GM18508 (cell line): Measurements from ENCODE around the gene FAM120A.

ENCODE experiments used
- ATAC-seq: cut with Tn5 transposase; IDR thresholded peaks from one replicate; pipeline ENCODE4 v1.9.1; 2021; ENCODE audit warnings: moderate number of reproducible peaks; ENCODE audit not compliant: insufficient read depth, unreplicated experiment

Gene FAM120A

DNA sequence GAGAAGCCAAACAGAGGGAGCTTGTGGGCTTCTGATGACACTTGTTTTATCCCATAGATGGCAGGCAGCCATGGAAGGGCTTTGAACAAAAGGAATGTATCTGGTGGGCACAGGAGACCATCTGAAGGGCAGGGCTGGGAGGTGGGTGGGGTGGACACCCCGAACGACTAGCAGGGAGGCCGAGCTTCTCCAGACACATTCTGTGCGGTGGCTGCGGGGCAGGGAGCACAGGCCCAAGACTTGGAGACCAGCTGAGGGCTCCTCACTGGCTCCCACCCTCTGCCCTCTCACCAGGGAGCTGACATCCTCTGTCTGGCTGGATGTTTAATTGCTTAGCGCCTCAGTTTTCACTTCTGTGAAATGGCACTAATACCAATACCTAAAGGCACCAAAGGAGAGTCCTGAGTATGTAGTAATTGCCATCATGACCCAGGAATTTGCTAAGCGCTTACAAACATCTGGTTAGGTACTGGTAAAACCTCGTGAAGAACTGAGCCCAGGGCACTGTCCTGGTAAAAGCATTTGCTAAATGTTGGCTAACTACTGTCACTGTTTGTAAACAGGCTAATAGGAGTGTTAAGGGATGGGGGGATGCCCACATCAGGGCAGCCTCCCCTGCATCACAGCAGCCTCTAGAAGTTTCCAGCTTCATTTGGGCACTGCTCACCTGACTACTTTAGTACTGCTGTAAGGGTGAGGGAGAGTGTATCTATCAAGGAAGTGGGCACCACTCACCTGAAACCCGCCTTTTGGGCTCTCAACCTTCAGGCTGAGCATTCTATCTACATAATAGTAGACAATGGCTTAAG is 122.8 kb downstream of the FAM120A start:
- ATAC-seq: no peak

DNA sequence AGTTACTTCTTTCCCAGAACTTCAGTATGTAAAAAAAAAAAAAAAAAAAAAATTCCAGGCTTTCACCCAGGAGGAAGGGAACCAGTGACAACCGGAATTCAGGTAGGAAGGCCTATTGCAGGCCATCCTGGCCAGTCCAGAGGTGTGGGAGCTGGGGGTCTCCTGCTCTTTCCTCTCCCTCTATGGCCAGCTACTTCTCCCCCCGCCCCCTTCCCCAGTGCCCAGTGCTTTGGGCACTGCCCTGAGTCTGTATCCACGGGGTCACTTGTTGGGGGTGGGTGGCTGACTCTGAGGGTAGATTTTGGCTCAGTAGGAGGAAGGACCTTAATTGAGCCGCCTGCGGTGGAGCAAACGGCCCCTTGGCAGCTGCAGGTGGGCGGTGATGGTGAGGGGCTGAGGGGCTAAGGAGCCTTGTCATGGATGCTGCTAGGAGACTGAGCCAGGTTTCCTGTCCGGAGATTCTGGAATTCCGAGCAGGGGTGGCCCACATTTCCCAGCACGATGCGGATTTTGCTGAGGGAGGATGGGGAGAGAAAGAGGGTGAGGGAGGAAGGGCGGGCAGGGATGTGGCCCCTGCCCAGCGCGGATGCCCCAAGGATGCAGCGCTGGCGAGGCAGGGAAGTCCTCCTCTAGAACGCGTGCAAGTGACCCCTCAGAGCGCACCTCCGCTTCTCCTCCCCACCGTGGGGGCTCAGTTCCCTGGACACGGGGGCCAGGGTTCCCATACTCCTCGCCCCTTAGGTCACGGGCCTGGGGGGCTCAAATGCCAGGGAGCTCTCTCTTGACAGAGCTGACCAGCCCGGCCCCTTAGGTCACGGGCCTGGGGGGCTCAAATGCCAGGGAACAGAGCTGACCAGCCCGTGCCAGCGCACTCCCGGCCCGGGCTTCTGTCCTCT is 123.7 kb downstream of the FAM120A start:
- no peak for ATAC-seq

DNA sequence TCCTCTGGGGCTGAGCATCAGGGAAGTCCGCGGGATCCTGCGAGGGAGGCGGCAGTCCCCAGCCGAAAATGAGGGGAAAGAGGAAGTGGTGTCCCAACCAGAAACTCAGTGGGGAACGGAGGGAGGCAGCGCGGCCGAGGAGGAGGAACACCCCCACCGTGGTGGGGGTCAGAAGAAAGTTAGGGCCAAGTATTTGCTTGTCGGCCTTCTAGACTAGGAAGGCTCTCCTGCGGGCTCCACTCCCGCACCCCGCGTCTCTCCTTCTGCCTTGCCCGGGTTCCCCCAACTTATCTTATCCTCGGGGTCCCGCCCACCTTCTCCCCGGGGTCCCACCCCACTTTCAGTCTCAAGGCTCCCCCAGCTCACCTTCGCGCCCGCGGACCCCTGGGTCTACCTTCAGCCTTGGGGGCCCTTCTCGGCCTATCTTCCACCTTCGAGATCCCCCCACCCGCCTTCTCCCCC is 124.3 kb downstream of the FAM120A start:
- no peak for ATAC-seq

DNA sequence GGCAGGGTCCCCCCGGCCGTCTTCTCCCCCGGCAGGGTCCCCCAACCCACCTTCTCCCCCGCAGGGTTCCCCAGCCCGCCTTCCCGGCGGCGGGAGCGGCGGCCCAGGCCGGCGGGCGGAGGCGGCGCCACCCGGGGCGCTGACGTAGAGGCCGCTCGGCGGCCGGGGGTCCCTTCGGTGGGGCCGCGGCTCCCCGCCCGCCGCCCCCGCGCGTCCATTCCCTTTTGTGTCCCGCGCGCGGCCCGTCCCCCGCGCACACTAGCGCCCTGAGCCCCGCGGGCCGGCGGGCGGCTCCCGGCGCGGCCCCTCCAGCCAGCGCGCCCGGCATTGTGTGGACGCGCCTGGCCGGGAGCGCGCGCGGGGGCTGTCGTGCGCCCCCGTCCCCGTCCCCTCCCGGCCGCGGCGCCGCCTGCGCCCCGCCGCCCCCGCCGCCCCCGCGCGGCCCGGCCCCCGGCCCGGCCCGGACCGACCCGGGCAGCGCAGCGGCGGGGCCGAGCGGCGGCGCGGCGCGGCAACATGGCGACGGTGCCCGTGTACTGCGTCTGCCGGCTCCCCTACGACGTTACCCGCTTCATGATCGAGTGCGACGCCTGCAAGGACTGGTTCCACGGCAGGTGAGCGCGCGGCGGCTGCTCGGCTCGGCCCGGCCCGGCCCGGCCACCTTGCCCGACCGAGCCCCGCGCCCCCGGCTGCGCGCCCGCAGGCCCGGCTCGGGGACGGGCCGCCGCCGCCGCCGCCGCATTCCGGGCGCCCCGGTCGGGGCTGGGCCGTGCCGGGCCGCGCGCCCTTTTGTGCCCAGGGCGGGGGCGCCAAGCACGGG is 125.0 kb downstream of the FAM120A start, which contains the start of gene PHF2:
TSS of gene PHF2 (plus strand) at position 327 of the 820 bp plus-strand sequence. CDS start at position 517, 190 bp downstream.
- ATAC-seq: no peak

DNA sequence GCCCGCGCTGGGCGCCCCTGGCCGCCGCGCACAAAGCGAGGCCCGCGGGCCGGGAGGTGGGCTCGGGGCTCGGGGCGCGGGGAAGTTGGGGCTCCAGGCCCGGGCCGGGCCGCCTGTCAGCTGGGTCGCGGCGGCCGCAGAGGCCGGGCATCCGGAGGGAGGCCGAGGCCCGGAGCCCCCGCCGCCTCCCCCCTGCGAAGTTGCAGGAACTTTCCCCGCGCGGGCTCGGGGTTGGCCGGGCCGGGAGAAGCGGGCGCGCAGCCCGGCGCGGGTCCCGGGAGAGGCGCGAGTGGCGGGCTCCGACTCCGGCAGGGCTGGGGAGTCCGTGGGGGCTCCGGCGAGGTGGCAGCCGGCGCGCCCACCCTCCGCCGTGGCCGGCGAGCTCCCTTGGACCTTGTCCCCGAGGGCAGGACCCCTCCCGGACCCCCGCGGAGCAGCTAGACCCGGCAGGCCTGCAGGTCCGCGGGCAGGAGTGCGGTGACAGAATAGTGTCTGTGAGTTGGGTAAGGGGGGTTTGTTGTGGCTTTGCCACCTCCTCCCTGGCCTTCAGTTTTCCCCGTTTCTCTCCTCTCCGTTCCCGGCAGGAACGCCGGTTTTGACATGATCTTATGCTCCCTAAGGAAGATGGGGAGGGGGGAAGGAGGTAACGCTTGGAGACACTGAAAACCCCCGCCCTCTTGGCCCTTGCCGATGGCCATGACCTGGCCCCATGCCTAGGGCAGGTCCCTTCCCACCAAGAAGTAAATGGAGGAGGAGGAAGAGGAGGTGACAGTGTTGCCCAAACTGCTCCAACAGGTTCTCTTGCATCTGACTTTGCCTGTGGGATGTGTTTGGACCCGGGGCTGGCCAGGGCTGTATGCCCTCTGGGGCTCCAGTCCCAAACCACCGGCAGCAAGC is 125.8 kb downstream of the FAM120A start:
- no peak for ATAC-seq

DNA sequence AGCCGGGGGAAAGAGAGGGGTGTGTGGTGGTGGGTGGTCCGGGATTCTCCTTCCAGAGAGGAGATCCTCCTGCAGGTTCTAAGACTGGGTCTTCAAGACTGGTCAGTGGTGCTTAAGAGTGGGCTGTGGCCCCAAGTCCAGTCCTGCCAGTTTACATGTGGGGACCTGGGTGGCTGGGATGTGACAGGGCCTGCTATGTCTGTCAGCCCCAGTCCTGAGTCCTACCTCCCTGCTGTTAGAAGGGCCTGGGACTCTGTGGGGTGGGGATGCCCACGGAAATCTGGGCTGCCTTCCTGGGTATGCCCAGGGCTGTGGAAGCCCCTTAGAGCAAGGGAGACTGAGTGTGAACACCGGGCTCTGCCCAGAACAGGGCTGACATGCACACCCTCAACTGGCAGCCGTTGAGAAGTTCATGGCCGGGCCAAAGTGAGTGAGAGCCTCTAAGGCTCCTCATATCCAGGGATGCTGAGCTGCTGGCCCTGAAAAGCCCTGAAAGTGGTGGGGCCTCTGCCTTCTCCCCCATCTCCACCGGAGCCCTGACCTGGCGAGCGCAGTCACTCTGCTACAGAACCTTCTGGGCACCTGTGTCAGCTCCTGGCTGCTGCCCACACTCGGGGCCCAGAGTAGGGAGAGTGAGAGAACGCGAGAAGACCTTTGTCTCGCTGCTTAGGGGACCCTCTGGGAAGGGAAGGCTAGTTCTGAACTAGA is 126.6 kb downstream of the FAM120A start:
- ATAC-seq: no peak

DNA sequence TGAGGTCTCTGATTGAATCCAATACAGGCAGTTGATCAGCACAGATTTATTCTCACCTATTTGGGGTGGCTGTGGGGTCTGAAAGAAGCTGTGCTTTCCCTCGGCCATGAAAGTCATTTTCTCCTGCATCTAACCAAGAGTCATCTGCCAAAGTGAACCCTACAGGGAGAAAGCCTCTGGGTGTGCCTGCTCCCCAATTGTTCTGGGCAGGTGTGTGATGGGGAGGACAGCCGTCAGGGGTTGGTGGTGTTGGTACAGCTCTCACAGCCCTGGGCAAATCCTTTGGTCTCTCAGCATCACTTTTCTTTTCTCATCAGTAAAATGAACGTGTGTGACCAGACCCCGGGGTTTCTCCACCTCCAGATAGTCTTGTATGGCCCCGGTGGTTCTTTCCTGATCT is 127.4 kb downstream of the FAM120A start:
- no peak for ATAC-seq

DNA sequence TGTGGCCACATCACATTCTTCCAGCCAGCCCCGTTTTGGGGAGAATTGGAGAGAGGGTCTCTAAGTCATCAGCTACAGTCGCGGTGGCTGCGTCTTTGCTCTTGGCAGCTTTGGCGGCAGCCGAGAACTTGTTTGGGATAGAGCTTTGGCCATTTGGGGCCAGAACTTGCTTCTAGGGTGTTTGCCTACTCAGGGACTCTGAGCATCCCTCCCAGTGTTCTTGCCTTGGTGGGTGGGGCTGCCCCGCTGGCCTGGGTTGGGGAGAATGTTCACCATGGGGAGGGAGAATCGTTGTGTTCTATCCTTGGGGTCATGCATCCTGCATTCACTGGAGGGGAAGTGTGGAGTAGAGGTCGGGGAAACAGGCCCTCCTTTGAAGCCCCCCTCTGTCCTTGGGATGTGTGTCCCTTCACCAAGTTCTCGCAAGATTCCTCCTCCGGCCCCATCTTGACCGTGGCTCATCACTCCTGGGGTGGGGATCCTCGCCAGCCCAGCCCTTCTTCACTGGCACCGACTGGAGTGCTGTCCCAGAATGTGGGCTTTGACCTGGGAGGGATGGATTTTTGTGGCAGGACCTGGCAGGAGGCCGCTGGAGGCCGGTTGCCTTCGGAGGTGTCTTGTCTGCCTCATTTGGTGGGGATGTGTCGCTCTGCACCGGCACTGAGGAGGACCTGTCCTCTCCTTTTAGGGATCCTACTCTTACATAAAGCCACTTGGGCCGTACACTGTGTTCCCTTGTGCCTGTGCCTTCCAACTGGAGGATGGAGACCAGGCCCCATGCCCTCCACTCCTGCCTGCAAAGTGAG is 128.4 kb downstream of the FAM120A start:
- ATAC-seq: no peak

DNA sequence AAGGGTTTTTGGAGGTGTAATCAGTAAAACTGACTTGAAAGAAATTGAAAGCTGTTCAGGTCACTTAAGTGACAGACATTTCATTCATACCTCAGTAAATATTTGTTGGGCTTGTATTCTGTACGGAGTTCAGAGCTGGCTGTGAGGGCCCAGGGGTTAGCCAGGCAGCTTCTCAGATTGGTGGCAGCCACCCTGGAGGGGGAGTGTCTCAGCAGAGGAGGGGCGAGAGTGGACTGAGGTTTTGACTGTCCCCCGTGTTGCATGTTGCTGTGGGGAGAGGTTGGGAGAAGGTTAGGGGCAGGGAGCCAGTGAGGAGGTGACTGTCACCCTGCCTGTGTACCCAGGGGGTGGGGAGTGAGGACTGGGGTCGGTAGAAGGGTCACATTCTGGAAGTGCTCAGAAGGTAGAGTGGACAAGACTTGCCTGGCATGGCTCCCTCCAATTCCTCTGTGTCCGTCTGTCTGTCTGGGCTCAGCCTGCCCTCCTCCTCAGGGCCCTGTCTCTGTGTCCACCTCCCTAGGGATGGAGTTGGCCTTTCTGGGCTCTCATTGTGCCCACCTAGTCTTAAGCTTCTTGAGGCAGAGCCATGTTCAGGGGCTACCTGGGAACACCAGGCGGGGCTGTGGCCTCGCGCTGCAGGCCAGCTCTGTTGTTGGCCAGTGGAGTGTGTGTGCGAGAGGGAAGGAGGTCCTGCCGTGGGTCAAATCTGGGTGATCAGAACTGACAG is 129.3 kb downstream of the FAM120A start:
- no peak for ATAC-seq

DNA sequence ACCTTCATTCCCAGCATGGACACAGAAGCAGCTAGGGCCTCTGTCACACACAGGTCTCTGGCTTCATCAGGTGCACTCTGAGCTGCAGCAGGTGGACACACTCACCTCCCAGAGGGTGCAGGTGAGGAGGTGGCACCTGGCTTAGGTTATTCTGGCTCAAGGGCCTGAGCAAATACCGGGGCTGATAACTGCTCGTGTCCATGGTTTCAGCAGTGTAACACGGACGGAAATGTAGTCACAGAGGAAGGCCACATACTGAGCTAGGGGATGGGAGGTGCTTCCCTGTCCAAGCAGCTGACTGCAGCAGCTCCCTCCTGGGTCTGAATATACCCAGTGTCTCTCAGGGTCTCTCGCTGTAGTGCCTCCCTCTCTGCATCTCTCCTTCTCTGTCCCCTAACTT is 130.6 kb downstream of the FAM120A start:
- no peak for ATAC-seq

DNA sequence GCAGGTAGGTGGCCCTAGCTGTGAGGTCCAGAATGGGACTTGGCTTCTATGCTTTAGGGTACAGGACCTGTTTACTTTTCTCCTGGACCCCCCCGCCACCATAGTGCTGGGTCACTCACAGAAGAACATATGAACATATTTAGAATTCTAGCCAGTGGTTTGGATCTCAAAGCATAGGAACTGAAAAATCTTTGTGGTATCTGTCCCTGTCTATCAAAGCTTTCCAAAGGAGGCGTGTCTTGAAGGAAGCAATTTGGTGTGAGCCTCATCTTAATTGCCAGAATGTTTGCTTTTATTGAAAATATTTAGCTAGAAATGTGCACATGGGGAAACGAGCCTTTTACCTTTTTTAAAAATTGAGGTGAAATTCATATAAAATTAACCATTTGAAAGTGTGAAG is 131.1 kb downstream of the FAM120A start:
- ATAC-seq: no peak

DNA sequence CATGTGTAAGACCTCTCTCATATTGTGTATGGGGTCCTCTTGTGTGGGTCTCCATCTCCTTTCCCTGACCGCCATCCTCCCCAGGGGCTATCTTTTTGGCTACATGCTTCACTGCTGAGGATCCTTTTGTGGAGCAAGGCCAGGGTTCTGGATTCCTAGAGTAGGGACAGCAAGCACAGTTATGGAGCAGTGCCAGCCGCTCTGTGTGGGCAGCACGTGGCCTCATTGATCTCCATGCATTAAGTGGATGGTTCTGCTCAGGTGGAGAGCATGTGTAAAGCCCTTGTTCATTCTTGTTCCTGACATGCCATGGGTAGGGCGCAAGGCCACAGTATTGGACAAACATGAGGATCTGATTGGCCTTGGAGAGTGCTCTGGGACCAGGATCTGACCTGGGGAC is 133.8 kb downstream of the FAM120A start:
- no peak for ATAC-seq

DNA sequence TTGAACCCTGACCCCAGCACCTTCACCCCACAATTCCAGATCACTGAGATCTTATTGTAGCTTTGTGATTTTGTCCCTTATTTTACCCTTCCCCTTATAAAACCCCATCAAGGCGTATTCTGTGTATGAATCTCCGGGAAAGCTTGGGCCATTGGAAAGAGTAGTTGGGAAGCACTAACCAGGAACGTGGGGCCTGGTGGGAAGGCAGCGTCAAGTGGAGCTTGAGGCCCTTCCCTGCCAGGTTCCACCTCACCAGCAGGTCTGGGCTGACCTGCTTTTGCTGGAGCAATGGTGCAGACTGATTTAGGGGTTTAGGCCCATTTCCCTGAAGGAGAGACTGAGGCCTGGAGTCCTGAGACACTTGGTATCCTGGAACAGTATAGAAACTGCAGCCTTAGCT is 134.2 kb downstream of the FAM120A start:
- no peak for ATAC-seq

DNA sequence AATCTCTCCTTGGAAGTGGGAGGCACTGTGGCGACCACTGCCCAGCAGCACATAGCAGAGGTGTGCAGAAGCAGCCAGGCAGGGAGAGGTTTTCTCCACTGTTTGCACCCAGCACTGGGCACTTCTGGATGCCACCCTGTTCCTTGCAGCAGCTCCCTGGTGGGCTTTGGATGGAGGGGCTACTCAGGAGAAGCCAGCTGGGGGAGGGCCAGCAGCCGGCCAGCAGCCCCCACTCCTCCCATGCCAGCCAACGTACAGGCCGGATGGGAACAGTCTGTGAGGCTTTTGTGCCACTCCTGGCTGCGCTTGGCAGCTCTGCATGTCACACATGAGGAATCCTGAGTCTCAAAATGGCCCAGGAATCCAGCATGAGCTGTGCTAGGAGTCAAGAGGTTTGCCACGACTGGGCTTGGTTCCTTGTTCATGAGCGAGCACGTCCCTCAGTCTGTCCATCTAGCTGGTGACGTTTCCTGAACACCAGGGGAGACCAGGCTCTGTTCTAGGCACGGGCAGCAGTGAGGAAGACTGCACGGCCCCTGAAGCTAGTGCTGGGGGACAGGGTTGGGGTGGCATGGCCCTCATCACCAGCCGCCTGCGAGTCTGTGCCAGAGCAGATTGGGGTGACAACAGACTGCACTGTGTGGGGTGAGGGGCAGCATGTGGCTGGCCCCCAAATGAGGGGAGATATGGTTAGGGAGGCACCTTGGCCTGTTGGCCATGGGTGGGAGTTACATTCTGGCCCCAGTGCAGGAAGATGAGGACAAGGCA is 135.0 kb downstream of the FAM120A start:
- ATAC-seq: no peak

DNA sequence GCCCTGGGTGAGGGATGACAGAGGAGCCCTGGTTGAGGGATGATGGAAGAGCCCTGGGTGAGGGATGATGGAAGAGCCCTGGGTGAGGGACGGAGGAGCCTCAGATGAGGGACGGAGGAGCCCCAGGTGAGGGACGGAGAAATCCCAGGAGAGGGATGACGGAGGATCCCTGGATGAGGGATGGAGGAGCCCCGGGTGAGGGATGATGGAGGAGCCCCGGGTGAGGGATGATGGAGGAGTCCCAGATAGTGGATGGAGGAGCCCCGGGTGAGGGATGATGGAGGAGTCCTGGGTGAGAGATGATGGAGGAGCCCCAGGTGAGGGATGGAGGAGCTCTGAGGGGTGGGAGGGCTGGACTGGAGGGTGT is 135.8 kb downstream of the FAM120A start:
- no peak for ATAC-seq

DNA sequence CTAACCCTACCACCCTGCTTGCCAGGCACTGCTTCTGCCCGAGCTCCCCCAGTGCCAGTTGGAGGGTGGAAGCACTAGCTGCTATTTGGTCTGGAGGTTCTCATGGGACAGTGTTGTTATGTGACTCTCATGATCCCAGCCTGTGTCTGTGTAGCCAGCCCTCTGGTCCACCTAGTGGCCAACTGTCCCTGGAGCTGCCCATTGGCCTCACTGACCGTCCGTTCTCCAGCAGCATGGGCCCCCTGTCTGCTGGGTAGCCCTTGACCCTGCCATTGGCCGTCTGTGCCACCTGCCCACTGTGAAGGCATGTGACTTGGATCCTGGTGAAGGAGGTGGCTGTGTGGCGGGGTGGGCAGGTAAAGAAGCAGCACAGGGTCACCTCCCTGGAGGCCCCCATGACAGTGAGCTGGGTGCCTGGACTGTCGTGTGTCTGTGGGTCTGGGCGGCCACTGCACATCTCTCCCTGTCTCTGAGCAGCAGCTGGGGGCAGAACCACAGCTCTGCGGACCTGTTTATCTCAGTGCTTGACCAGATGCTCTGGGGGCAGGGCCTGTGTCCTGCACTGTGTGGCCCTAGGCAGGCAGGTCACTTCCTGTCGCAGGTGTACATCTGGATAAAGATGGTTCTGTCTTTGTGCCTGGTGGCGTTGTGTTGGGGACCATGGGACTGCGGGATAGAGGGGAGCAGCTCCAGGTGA is 136.3 kb downstream of the FAM120A start:
- ATAC-seq: no peak
